Esophagus squamous epithelium (tissue), 5 donors: ENCODE data around the gene VSIG10. TPM values are rescaled to one million over a fixed set of nuclear protein-coding genes. Genes with fewer than 3 reads are reported as not detected.

ENCODE experiments used
- DNase-seq: peaks from one replicate; lab custom pipeline; 2025; lab: John Stamatoyannopoulos, UW
- H3K27ac ChIP-seq, 4 donors: fragments of 200-600 bp; sonication (generic); one replicate each; pipeline ENCODE4 v1.5.1; 2016 to 2019; ENCODE audit warnings: mild to moderate bottlenecking in 1 of 4
- H3K27me3 ChIP-seq, 4 donors: fragments of 200-600 bp; sonication (generic); 1 replicate in 3 of 4; 2 replicates in 1 of 4; pipeline versions ENCODE4 v1.5.1 to v1.6.0; 2017 to 2021; ENCODE audit warnings: antibody characterized with exemption in 1 of 4
- H3K36me3 ChIP-seq, 3 donors: fragments of 200-600 bp; sonication (generic); one replicate each; pipeline ENCODE4 v1.5.1; 2016 to 2019
- H3K4me1 ChIP-seq, 3 donors: fragments of 200-600 bp; sonication (generic); one replicate each; pipeline ENCODE4 v1.5.1; 2017 to 2019
- H3K4me3 ChIP-seq, 4 donors: fragments of 200-600 bp; sonication (generic); 1 replicate in 3 of 4; 2 replicates in 1 of 4; pipeline ENCODE4 v1.5.1; 2016 to 2019; ENCODE audit warnings: mild to moderate bottlenecking in 2 of 4, moderate library complexity in 1 of 4
- H3K9me3 ChIP-seq, 3 donors: fragments of 200-600 bp; sonication (generic); one replicate each; pipeline ENCODE4 v1.5.1; 2016 to 2019
- CTCF ChIP-seq, 6 experiments: fragments of 450-650 bp in 4 of 6; fragments of 200-600 bp in 2 of 6; sonication (generic) in 2 of 6; IDR thresholded peaks; one replicate each; pipeline ENCODE4 v1.5.1; 2016 to 2019; ENCODE audit warnings: antibody characterized with exemption in 6 of 6, mild to moderate bottlenecking in 4 of 6, moderate library complexity in 4 of 6
- POLR2A ChIP-seq, 4 donors: fragments of 450-650 bp; IDR thresholded peaks; one replicate each; pipeline ENCODE4 v1.6.1; 2017; ENCODE audit warnings: antibody characterized with exemption in 4 of 4, mild to moderate bottlenecking in 4 of 4, moderate library complexity in 3 of 4
- WGBS, 2 donors: methylation state at CpG; one replicate each; pipeline ENCODE4 v1.1.5; 2018; 5-methylcytosine and 5-hydroxymethylcytosine counted together
- intact Hi-C: fragments of 100-400 bp; cut with DNase I; formaldehyde crosslinking; loops from one replicate; pipeline ENCODE4 v1.15.0; 2022
- total RNA-seq, 4 donors: library from RNA; depleted of rRNA; stranded (reverse); fragments of >200 nt; gene quantifications; one replicate each; pipeline ENCODE4 v1.1.0, GENCODE V29; 2016
- donor health status: DM: yes; HTN: yes; CAD: no.

The VSIG10 gene
- total RNA-seq, 4 donors from 2014 or later, result 11.9 to 47.1 (median 25.8) TPM

GRCh38 chr12:118035190-118036041, 68.4 kb downstream of the VSIG10 start:
- peaks cover 26 to 100% (median 65%) of the 10 kb centered on the region in 3 donors for H3K36me3 ChIP-seq

GRCh38 chr12:118034429-118035189, 69.2 kb downstream of the VSIG10 start:
- peaks cover 0 to 8% (median 0%) of the 10 kb centered on the region in 3 donors for H3K4me1 ChIP-seq
- WGBS, 2 donors, result 83 to 86% methylated on average over 5 of the region's 5 CpGs
- DNase-seq, result no peak
- peaks cover 23 to 100% (median 66%) of the 10 kb centered on the region in 3 donors for H3K36me3 ChIP-seq
- peak overlapping the region in 1 of 4 donors; percentile 26 for H3K27ac ChIP-seq
- no peaks in the 10 kb centered on the region for H3K27me3 ChIP-seq
- H3K9me3 ChIP-seq, result no peaks in the 10 kb centered on the region
- TF ChIP-seq POLR2A (IDR thresholded peaks at IDR 0.05) (no peak), CTCF (IDR thresholded peaks at IDR 0.05) (no peak)
- H3K4me3 ChIP-seq, result no peak overlapping the region
- intact Hi-C loops, result loop anchor here (10.0 kb wide), 1 partner anchor 160 kb away; no protein-coding TSS in a partner anchor

More at GRCh38 chr12:118035190-118036041, 68.4 kb downstream of the VSIG10 start:
- 59 to 71% methylated on average over 6 to 9 of the region's 9 CpGs for WGBS, 2 donors
- no peak for DNase-seq
- H3K27ac ChIP-seq, result peak overlapping the region in 1 of 4 donors; percentile 26
- no peaks in the 10 kb centered on the region for H3K27me3 ChIP-seq
- intact Hi-C loops, result loop anchor here (10.0 kb wide), 1 partner anchor 161 kb away; no protein-coding TSS in a partner anchor
- H3K9me3 ChIP-seq, result no peaks in the 10 kb centered on the region
- TF ChIP-seq POLR2A (IDR thresholded peaks at IDR 0.05), result no peak
- no peak for TF ChIP-seq CTCF (IDR thresholded peaks at IDR 0.05)
- peaks cover 0 to 8% (median 0%) of the 10 kb centered on the region in 3 donors for H3K4me1 ChIP-seq
- H3K4me3 ChIP-seq, result no peak overlapping the region

- Histone ChIP-seq H3K9me3 (no peaks in the 10 kb centered on the region), H3K27me3 (no peaks in the 10 kb centered on the region), H3K27ac (peak overlapping the region in 1 of 4 donors; percentile 30), H3K4me1 (peaks cover 0 to 8% (median 0%) of the 10 kb centered on the region in 3 donors), H3K36me3 (peaks cover 23 to 100% (median 63%) of the 10 kb centered on the region in 3 donors), H3K4me3 (no peak overlapping the region)
- intact Hi-C loops, result loop anchor here (10.0 kb wide), 1 partner anchor 159 kb away; no protein-coding TSS in a partner anchor
- TF ChIP-seq POLR2A (IDR thresholded peaks at IDR 0.05), result no peak
- no peak for TF ChIP-seq CTCF (IDR thresholded peaks at IDR 0.05)
- WGBS, 2 donors, result 81 to 82% methylated on average over 5 of the region's 5 CpGs
- DNase-seq, result no peak
Measured at GRCh38 chr12:118033902-118034301, 69.9 kb downstream of the VSIG10 start.

- H3K4me3 ChIP-seq, result no peak overlapping the region
- no peak for DNase-seq
- 73 to 83% methylated on average over 5 of the region's 5 CpGs for WGBS, 2 donors
- no peaks in the 10 kb centered on the region for H3K9me3 ChIP-seq
- H3K27me3 ChIP-seq, result no peaks in the 10 kb centered on the region
- H3K4me1 ChIP-seq, result peaks cover 0 to 8% (median 0%) of the 10 kb centered on the region in 3 donors
- H3K36me3 ChIP-seq, result peaks cover 23 to 100% (median 58%) of the 10 kb centered on the region in 3 donors
- intact Hi-C loops, result loop anchor here (10.0 kb wide), 1 partner anchor 159 kb away; no protein-coding TSS in a partner anchor
- no peak for TF ChIP-seq CTCF (IDR thresholded peaks at IDR 0.05)
- TF ChIP-seq POLR2A (IDR thresholded peaks at IDR 0.05), result no peak
- H3K27ac ChIP-seq, result peak overlapping the region in 1 of 4 donors; percentile 30
Measured at GRCh38 chr12:118033323-118033722, 70.5 kb downstream of the VSIG10 start.
